HG02623 (cell line): ENCODE data around the gene AHSP.
"Not testable (repeated sequence)": the region's sequence is repeated elsewhere in the genome, so short reads cannot be mapped to it uniquely, and the experiment has no call there.

Source experiments
- ATAC-seq: cut with Tn5 transposase; IDR thresholded peaks from one replicate; pipeline ENCODE4 v1.9.1; 2021; ENCODE audit warnings: moderate library complexity; ENCODE audit not compliant: unreplicated experiment

AHSP gene

DNA sequence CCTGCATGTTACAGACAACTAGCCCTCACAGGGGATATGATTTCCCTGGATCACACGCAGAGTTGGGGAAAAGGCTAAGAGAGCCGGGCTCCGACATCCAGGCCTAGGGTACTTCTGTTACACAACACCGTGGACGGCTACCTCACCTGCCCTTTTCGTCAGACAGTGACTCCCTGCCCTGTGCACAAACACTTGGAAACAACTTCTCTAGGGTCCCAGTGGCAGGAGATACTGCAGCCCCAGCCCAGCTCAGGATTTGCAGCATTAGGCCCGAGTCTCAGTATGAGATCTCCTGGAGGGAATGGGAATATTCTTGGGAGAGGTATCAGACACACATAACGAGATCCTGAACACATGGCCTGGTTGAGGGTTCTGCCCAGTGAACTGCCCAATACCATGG lies 27.8 kb upstream of the AHSP start:
- ATAC-seq = no peak

DNA sequence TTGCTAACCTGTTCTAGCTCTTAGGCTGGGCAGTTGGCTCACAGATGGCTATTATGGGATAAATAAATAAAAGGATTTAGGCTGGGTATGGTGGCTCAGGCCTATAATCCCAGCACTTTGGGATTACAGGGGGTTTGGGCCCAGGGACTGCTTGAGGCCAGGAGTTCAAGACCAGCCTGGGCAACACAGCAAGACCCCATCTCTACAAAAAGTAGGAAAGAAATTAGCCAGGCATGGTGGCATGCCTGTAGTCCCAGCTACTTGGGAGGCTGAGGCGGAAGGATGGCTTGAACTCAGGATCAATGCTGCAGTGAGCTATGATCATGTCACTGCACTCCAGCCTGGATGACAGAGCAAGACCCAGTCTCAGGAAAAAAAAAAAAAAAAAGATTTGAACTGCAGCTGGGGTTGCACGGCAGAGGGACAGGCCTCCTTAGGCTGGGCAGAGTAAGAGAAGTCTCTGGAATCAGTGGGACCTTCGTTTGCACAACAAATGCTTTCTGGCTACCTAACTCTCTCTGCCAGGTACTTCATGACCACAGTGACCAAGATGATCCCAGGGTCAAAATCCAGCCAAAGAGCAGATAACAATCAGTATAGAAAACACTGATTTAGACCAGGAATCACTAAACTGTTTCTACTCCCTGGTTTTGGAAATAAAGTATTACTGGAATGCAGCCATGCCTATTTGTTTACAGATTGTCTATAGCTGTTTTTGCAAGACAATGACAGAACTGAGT lies 26.3 kb upstream of the AHSP start:
- ATAC-seq = no peak

DNA sequence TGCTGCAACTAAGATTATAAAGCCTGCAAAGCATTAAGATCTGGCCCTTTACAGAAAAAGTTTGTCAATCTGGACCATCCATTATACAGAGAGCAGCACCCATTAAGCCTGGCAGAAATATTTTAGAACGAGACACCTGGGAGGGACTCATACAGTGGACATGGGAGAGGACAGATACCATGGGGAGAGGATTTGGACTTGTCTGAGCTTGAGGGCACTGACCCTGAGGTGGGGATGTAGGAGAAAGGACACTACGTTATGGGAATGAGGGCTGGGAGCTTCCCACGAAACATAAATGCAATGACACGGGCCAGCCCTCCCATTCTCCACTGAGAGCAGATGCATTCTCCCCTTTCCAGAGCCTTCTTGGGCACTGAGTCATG lies 25.7 kb upstream of the AHSP start:
- ATAC-seq = no peak

DNA sequence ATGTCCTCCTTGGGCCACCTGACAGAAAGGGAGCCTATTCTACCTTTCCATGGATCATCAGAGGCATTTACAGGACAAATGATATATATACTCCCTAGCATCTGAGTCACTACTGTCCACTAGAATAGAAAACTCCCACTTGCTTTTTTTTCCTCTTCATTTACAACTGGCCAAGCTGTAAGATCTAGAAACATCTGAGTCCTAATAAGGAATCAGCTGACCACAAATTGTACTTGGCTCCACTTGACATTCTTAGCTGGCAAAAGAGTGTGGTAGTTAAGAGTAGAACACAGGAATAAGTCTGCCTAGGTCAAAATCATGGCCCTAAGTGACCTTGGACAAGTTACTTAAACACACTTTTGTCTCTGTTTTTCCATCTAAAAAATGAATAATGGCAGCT lies 24.7 kb upstream of the AHSP start:
- no peak for ATAC-seq

DNA sequence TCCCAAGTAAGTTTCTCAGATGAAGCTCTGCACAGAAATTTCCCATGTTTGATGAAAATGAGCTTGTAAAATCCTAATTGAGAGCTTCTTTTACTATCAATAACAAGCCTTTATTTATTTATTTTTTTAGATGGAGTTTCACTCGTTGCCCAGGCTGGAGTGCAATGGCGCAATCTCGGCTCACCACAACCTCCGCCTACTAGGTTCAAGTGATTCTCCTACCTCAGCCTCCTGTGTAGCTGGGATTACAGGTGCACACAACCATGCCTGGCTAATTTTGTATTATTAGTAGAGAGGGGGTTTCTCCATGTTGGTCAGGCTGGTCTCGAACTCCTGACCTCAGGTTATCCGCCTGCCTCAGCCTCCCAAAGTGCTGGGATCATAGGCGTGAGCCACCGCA lies 24.1 kb upstream of the AHSP start:
- not testable (repeated sequence) for ATAC-seq

DNA sequence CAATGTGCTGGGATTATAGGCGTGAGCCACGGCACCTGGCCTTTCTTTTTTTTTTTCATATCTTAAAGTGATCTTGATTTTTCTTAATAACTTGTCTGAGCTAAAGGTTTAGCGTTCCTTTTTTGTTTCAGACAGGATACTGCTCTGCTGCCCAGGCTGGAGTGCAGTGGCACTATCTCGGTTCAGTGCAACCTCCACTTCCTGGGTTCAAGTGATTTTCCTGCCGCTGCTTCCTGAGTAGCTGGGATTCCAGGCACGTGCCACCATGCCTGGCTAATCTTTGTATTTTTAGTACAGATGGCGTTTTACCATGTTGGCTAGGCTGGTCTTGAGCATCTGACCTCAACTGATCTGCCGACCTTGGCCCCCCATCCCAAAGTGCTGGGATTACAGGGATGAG lies 23.5 kb upstream of the AHSP start:
- ATAC-seq = no peak

DNA sequence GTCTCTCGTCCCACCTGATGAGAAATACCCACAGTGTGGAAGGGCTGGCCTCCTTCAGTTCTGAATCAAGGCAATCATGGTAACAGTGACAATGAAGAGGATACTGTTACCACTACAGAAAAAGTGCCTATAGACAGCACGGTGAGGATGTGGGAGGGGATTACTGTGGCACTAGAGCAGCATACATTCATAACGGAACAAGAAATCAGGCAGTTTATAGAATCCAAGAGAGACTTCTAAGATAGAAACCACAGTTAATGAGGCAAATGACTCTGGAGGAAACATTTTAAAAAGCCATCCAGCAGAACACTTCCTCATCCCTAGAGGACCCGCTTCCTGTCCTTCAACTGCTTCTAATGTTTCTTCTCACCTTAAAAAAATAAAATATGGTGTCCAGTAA lies 22.2 kb upstream of the AHSP start:
- peak; percentile 43 for ATAC-seq

DNA sequence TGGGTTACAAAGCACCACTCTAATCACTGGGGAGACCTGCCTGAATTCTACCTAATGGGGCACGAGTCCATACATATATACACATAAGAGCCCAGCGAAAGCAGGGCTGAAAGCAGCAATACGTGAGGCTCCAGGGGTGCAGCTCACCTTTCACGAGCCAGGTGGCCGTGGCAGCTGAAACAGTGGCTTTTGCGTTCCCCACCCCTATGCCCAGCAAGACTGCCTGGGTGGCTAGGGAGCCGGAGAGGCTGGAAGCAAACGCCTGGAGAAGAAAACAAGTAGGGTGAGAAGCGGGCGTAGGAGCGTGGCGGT lies 20.1 kb upstream of the AHSP start:
- ATAC-seq = peak; percentile 3

DNA sequence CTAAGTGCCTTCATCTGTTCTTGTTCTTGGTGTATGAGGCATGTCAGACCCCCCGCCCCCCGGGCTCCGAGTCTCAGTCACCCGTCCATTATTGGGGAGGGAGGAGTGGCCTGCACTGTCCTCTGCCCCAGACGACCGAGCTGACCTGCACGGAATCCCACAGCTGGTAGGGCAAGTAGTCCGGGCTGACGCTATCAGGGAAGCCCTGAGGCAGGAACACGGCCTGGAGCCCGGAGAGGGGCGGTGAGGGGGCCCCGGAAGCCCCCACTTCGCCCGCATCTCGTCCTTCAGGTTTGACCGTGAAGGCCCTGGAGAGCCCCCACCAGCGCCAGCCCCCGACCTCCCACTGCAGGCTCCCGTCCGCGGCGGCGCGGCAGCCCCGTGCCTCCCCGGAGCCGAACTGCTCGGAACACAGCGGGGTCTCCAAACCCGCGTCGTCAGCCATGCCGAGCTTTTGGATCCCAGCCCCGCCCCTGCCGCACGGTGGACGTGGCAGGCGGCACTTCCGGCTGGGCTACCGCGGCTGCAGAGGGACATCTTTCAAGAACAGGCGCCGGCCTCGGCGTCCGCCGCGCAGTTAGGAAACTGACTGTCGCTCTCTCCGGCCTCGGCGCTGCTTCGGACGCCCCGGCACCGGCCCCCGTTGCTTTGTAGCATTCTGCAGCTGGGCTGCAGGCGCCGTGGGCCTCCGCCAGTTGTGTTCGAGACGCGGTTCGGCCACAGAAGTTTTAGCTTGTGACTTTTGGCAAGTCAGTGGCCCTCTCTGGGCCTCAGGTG lies 19.6 kb upstream of the AHSP start, which contains the start of gene RUSF1:
TSS of gene RUSF1 (minus strand) at position 463 of the 777 bp plus-strand sequence. CDS start at position 445, 18 bp downstream.
- ATAC-seq = peak; percentile 77

DNA sequence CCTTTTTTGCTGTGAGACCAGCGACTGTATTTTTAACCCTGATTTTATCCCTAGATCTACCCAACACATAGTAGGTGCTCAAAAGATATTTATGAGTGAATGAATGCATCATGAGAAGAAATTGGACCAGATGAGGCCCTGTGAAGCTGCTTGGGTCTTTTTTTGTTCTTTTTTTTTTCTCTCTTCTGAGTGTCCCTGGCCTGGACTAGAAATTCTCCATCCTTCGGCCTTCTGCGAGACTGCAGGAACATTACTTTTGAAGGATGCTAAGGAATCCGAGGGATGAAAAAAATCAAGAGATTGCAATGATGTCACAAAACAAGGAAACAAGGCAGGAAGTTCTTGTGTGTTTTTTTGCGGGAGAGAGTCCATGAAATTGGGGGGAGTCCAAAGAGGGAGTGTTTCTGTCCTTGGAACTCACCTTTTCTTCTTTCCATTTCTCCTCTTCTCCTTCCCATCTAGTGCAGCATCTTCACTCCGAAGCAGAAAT lies 18.9 kb upstream of the AHSP start:
- no peak for ATAC-seq

DNA sequence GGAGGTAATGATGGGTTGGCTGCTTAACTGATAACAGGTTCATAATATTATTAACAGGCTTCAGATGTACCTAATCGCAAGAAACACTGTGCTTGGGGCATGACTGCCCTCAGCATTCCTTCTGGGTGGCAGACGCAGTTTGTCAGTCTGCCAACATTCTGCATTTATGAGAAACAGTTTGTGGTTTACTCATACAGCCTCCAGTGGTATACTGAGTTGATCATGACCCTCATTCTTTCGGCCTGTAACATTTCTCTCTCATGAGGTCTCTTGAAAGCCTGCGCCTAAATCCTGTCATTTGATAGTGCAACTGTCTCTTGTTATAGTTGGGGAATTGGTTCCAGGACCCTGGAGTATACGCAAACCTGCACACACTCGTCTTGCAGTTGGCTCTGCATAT lies 14.6 kb upstream of the AHSP start:
- no peak for ATAC-seq

DNA sequence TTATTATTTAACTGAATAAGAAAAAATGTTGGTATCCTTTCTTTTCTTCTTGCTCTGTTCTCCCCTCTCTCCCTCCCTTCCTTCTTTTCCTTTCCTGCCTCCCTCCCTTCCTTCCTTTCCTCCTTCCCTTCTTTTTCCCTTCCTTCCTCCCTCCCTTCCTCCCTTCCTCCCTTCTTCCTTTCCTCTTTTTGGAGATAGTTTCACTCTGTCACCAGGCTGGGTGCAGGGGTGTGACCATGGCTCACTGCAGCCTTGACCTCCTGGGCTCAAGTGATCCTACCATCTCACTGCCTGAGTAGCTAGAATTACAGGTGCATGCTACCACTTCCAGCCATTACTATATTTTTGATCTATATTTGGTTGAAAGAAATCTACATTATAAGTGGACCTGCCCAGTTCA lies 13.8 kb upstream of the AHSP start:
- no peak for ATAC-seq

DNA sequence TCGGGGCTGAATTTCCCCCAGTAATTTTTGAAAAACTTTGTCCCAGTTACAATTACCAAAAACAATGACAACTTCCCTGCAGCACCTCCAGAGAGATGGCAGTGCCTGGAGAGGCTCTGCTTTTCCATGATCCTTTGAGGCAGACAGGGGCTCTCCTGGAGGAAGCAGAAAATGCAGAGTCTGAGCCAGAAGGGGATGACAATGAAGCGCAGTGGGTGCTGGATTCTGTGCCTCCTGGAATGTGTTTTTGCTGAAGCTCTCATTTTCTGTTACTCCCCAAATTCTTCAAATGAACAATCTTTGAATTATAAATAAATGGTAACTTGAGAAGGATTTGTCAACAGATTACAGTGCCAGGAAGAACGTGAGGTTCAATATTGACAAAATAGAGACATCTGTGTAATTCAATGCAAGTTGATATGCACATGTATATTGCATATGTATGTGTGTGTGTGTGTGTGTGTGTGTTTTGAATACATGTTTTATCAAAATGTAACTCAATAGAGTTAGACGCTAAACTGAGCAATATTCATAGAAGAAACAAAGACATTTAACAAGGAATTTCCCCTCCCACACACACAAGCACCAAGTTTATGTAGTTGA lies 9.8 kb upstream of the AHSP start:
- ATAC-seq = no peak

DNA sequence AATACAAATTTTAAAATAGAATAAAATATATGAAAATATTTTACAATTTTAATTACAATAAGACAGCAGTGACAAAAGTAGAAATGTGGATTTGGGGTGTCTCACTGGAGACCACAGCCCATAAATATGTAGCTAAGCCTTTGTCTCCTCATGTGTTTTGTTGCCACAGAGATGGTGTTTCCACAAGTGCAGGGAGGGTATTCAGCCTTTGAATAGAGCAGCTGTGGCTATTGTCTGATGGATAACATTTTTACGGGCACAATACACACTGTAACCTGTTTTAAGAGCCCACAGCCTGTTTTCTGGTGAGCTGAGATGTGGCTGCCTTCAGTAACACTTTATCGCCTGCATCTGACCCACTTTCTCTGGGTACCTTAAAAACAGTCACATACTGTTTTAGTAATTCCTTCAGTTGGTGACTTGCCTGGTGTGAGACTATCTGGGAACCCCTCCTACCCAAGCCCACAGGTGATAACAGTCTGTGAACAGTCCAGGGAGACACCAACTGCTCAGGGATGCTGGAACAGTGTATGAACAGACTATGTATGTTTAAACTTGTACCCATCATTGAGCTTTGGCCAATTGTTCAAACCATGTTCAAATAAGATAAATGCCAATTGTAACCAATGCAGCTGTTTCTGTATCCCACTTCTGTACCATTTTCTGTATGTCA lies 7.8 kb upstream of the AHSP start:
- no peak for ATAC-seq

DNA sequence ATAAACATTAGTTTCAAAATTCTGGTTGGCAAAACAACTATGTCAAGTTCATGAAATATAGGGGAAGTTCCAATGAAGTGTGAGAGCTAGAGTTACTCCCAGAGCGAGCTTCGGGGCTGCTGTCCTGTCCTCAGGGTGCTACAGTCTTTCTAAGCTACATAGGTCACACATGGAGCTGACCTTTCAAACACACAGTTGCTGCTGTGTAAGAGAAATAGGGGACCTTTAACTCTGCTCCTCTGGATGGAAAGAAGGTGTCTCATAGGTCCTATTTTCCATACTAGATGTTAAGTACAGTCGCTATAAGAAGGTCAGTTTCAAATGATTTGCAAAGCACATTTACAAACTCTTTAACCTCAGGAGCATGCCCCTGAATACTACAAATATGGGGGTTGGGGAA lies 6.3 kb upstream of the AHSP start:
- no peak for ATAC-seq

DNA sequence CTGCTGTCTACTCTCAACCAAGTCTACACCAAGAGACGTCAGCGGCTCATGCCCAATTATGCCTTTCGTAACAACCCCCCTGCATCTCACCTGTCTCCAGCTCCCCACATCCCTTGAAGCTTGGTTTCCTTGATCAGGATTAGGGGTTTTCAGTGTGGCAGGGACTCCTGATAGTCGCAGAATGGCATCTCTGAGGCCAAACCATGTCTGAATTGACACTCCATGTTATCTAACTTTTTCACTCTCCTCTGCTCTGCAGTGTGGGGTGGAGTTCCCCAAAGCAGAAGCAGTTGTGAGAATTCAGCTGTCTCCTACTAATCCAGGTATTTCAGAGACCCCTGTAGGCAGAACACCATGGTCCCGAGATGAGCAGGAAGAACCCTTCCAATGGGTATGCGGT lies 5.6 kb upstream of the AHSP start:
- ATAC-seq = no peak

DNA sequence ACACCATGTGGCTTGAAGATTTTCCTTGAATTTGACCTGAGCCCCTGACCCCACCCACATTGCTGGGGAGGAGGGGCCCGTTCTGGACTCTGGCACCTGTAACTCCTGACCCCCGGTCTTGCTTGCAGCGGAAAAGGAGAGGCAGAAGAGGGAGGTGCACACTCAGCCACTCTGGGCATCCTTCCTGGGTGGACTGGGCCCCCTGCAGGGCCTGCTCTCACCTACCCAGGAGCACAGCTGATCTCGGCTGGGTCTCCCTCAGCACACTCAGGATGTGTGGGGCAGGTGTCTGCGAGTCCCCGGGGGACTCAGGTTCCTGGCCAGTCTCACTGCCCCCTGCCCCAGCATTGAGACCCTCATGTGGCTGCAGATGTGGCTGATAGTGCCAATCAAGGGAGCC lies 3.9 kb upstream of the AHSP start:
- not testable (repeated sequence) for ATAC-seq

DNA sequence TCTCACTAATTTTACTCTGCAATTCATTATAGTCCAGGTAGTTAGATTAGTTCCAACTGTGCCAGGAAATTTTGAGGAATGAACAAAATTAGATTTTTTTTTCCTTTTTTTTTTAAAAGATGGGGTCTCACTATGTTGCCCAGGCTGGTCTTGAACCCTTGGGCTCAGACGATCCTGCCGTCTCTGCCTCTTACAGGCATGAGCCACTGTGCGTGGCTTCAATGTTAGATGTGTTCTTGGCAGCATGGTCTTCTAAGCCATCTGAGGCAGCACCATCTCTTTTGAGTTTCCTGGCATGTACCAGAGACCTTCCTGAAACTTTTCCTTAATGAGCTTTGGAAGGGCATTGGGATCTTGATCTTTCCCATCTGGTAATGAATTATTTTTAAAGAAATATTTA lies 2.6 kb upstream of the AHSP start:
- no peak for ATAC-seq

DNA sequence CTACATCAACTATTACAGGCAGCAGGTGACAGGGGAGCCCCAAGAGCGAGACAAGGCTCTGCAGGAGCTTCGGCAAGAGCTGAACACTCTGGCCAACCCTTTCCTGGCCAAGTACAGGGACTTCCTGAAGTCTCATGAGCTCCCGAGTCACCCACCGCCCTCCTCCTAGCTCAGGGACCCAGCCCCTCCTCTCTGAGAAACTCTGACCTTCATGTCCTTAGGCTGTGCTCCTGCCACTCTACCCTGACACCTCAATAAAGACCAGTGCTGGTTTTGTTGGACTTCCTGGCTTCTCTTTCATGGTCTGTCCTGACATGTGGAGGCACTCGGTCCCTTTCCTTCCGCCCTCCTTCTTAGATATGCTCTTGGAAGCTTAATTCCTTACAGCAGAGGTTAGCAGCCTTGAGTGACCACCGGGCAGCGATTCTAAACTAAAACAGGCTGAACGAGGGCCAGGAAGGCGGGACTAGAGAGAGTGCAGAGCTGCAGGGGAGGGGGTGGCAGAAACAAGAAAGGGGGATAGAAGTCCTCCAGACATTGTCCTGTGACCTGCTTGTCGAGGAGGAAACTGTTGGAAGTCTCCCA lies 915 bp downstream of the AHSP start:
- ATAC-seq = no peak

DNA sequence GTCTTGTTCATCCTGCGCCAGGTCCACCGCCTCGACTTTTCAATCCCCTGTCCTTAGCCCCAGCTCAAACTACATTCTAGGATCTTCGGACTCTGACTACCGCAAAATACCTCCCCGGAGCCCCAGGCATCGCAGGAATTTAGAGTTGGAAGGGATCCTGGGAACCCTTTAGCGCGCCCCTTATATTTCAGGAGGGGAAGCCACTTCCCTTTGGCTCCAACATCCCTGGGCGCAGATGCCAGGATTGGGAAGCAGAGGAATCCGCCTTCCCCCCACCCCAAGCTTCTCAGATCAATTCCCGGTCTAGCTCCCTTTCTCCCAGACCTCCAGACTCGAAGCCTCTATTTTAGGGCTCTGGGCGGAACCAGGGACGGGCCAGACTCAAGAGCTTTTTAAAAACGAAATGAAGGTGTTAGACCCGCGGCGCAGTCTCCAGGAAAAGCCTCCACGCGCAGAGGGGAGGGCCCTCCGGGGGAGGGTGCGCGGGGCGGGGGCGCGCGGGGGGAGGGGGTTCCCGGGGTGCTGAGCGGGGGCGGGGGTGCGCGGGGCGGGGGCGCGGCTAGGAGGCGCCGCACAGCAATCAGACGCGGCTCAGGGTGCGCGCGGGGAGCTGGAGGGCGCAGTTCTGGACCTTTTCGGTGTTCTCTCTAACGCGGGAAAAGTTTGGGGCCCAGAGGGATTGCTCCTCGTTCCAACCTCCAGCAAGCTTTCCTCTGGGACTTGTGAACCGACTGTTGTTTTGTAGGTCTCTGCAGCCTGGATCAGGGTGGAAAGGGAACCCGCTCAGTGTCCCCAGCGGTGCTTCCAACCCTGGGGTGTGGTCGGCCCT lies 1.6 kb downstream of the AHSP start:
- no peak for ATAC-seq
